AML-193 (cell line): ENCODE results near the gene FARS2.
A peak's percentile ranks its signal among the peaks of the same experiment; 100 is the strongest.
"Not testable (repeated sequence)": the region's sequence is repeated elsewhere in the genome, so short reads cannot be mapped to it uniquely, and the experiment has no call there.

Experiments used
- DNase-seq, 2 experiments: peaks; one replicate each; lab custom pipeline; 2025; lab: John Stamatoyannopoulos, UW

Gene FARS2

GRCh38 chr6:5636210-5637030 is 375.1 kb downstream of the FARS2 start:
- DNase-seq = no peak

GRCh38 chr6:5637714-5638113 is 376.4 kb downstream of the FARS2 start:
- DNase-seq = no peak

- DNase-seq = no peak
Measured at GRCh38 chr6:5638666-5639065, 377.4 kb downstream of the FARS2 start.

GRCh38 chr6:5639193-5639592 is 377.9 kb downstream of the FARS2 start:
- no peak for DNase-seq

- no peak for DNase-seq
Measured at GRCh38 chr6:5640614-5641013, 379.3 kb downstream of the FARS2 start.

GRCh38 chr6:5644523-5645185 is 383.3 kb downstream of the FARS2 start:
- DNase-seq = no peak

- DNase-seq = no peak
Measured at GRCh38 chr6:5645328-5646290, 384.3 kb downstream of the FARS2 start.

- DNase-seq = no peak
Measured at GRCh38 chr6:5652406-5653137, 391.3 kb downstream of the FARS2 start.

GRCh38 chr6:5653801-5654200 is 392.5 kb downstream of the FARS2 start:
- DNase-seq = no peak

- no peak for DNase-seq
Measured at GRCh38 chr6:5656226-5656625, 394.9 kb downstream of the FARS2 start.

- not testable (repeated sequence) for DNase-seq
Measured at GRCh38 chr6:5656695-5657094, 395.4 kb downstream of the FARS2 start.

- peak; percentile 91 to 92 for DNase-seq
Measured at GRCh38 chr6:5657684-5658430, 396.5 kb downstream of the FARS2 start.

- DNase-seq = no peak
Measured at GRCh38 chr6:5659467-5659866, 398.2 kb downstream of the FARS2 start.

- DNase-seq = no peak
Measured at GRCh38 chr6:5660772-5661171, 399.5 kb downstream of the FARS2 start.

GRCh38 chr6:5662797-5663196 is 401.5 kb downstream of the FARS2 start:
- DNase-seq = no peak

- DNase-seq = no peak
Measured at GRCh38 chr6:5663259-5663658, 401.9 kb downstream of the FARS2 start.

GRCh38 chr6:5663739-5664138 is 402.4 kb downstream of the FARS2 start:
- no peak for DNase-seq

- DNase-seq = no peak
Measured at GRCh38 chr6:5664149-5664548, 402.8 kb downstream of the FARS2 start.

GRCh38 chr6:5665173-5665572 is 403.9 kb downstream of the FARS2 start:
- DNase-seq = no peak

- DNase-seq = no peak
Measured at GRCh38 chr6:5665667-5666066, 404.4 kb downstream of the FARS2 start.

GRCh38 chr6:5666695-5667094 is 405.4 kb downstream of the FARS2 start:
- DNase-seq = no peak
